ENCODE data around the gene SEMA6B. TPM values are rescaled to one million over a fixed set of nuclear protein-coding genes. Genes with fewer than 3 reads are reported as not detected.
A peak's percentile ranks its signal among the peaks of the same experiment; 100 is the strongest.

Gene SEMA6B
- total and polyA plus RNA-seq, 7 experiments from 2014 or later, result 0.22 to 2.4 (median 2.1) TPM; not detected in 2

DNA sequence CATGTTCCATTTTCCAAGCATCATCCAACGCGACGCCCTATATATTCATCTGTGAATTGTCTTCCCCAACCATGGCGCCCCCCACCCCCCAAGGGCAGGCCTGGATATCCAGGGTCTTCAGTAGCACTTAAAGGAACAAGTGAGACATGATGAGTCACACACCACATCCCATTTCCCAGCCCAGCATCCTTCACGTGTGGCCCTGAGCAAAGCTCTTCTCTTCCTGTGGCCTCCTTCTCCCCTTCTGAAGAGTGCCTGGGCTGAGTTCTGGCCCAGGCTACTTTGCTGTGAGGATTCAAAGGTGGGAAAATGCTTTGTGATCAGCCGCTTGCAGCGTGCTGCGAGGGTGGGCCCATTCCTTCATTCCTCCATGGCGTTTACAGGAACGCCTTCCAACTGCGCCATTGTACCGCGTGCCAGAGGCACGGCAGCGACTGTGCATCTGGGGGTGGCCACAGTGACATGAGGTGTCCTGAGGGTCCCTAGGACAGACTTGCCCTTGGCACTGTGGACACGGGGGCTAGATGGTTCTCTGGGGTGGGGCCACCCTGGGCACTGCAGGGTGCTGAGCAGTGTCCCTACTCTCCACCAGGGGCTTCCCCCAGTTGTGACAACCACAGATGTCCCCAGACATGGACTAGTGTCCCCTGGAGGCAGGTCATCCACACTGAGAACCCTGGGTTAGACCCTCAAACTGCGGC is 52.9 kb downstream of the SEMA6B start:
- Mint-ChIP-seq H3K27me3 (no peaks in the 10 kb centered on the region), H3K36me3 (peaks cover 0 to 9% (median 7%) of the 10 kb centered on the region in 5 donors), H3K9me3 (no peaks in the 10 kb centered on the region), H3K4me3 (no peak overlapping the region), H3K4me1 (peaks cover 0 to 8% (median 0%) of the 10 kb centered on the region in 7 donors), H3K27ac (no peak overlapping the region)
- Histone ChIP-seq H3K9me3 (ENCODE audit: control insufficient read depth in 2 of 3, low read length in 3 of 3) (no peaks in the 10 kb centered on the region), H3K27ac (ENCODE audit: low read depth, low read length) (no peak overlapping the region), H3K4me1 (ENCODE audit: control insufficient read depth in 2 of 2, insufficient read depth in 2 of 2, low read length in 2 of 2) (no peaks in the 10 kb centered on the region), H3K27me3 (ENCODE audit: control insufficient read depth in 2 of 2, insufficient read depth in 2 of 2, low read length in 2 of 2) (no peaks in the 10 kb centered on the region), H3K4me3 (ENCODE audit: low read length) (no peak overlapping the region), H3K36me3 (ENCODE audit: control insufficient read depth in 2 of 3, insufficient read depth in 3 of 3, low read length in 3 of 3) (peaks cover 0 to 33% (median 0%) of the 10 kb centered on the region in 3 experiments)
- ATAC-seq, result no peak
- intact Hi-C loops (cut with micrococcal nuclease), result no loop called here
- POLR2A ChIA-PET, result no interaction called here
- CTCF ChIA-PET, result no interaction called here
- DNase-seq, result no peak

DNA sequence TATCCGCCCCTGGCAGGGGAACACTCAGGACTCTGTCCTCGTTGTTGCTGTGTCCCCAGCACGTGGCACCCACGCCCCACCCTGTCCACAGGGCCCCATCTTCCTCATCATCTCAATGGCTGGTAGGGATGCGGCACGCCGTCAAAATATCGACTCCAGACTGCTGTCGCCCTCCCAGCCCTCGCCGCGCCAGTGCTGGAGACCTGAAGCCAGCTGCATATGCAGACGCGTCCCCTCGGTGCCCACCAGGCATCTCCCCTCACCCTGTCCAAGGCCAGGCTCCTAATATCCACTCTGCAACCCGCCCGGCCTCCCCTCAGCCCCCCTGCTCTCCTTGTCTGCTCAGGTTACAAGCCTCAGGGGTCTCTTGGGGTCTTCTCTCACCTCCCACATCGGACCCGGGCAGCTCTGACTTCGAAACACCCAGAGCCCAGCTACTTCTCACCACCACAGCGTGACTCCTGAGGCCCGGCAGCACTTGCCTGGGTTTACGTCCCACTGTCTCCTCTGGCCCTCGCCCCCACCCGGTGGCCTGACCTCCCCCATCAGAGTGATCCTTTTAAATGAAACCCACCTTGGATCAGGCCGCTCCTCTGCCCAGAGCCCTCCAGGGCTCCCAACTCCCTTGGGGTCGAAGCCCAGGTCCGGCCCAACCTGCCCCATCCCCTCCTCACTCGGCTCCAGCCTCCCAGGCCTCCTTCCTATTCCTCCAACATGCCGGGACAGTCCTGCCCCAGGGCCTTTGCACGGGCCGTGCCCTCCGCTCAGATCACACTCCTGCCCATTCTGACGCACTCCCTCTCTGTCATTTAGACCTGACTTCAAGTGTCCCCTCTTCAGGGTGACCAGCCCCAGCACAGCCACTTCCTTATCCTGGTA is 53.7 kb downstream of the SEMA6B start:
- Histone ChIP-seq H3K4me1 (ENCODE audit: control insufficient read depth in 2 of 2, insufficient read depth in 2 of 2, low read length in 2 of 2) (no peaks in the 10 kb centered on the region), H3K27me3 (ENCODE audit: control insufficient read depth in 2 of 2, insufficient read depth in 2 of 2, low read length in 2 of 2) (no peaks in the 10 kb centered on the region), H3K36me3 (ENCODE audit: control insufficient read depth in 2 of 3, insufficient read depth in 3 of 3, low read length in 3 of 3) (peaks cover 0 to 41% (median 0%) of the 10 kb centered on the region in 3 experiments), H3K9me3 (ENCODE audit: control insufficient read depth in 2 of 3, low read length in 3 of 3) (no peaks in the 10 kb centered on the region), H3K4me3 (ENCODE audit: low read length) (no peak overlapping the region), H3K27ac (ENCODE audit: low read depth, low read length) (no peak overlapping the region)
- intact Hi-C loops (cut with micrococcal nuclease), result no loop called here
- ChIA-PET POLR2A (interaction anchor here (0.6 kb wide), 2 partner anchors 22 to 1295 kb away, joined by 4 read pairs; no protein-coding TSS in a partner anchor), CTCF (no interaction called here)
- Mint-ChIP-seq H3K27me3 (no peaks in the 10 kb centered on the region), H3K27ac (peak overlapping the region in 1 of 9 donors; percentile 27), H3K4me3 (no peak overlapping the region), H3K4me1 (peaks cover 0 to 8% (median 0%) of the 10 kb centered on the region in 7 donors), H3K9me3 (no peaks in the 10 kb centered on the region), H3K36me3 (peaks cover 0 to 10% (median 7%) of the 10 kb centered on the region in 5 donors)
- no peak for ATAC-seq
- no peak for DNase-seq

DNA sequence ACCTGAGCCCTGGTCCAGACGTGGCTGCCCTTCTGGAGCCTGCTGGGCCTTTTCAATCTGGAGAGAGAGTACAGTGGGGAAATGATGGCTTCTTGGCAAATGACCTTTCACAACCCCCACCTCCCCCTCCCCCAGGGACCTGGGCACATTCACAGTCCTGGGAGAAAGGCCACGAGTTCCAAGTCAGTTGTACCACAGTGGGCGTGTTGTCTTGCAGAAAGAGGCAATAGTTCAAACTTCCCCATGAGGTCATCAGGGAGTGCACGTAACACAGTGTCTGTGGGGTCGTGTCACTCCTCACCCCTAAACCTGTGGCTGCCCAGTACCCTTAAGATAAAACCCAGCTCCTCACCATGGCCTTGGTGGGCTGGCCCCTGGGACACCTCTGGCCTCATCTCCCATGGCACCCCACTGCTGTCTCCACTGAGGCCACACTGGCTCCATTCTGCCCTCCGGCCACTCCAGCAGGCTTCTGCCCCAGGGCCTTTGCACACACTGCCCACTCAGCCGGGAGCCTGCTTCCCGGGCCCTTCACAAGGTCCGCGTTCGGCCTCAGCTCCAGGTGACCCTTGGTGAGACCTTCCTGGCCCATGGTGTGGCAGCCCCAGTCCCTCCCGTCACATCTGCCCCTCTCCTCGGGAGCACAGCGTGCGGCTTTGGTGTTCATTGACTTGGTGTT is 54.5 kb downstream of the SEMA6B start:
- peaks cover 0 to 12% (median 7%) of the 10 kb centered on the region in 5 donors for H3K36me3 Mint-ChIP-seq
- Histone ChIP-seq H3K4me3 (ENCODE audit: low read length) (no peak overlapping the region), H3K27ac (ENCODE audit: low read depth, low read length) (no peak overlapping the region), H3K27me3 (ENCODE audit: control insufficient read depth in 2 of 2, insufficient read depth in 2 of 2, low read length in 2 of 2) (no peaks in the 10 kb centered on the region), H3K36me3 (ENCODE audit: control insufficient read depth in 2 of 3, insufficient read depth in 3 of 3, low read length in 3 of 3) (peaks cover 0 to 46% (median 0%) of the 10 kb centered on the region in 3 experiments), H3K9me3 (ENCODE audit: control insufficient read depth in 2 of 3, low read length in 3 of 3) (no peaks in the 10 kb centered on the region), H3K4me1 (ENCODE audit: control insufficient read depth in 2 of 2, insufficient read depth in 2 of 2, low read length in 2 of 2) (no peaks in the 10 kb centered on the region)
- peaks cover 0 to 8% (median 0%) of the 10 kb centered on the region in 7 donors for H3K4me1 Mint-ChIP-seq
- no peak for ATAC-seq
- no peaks in the 10 kb centered on the region for H3K27me3 Mint-ChIP-seq
- H3K9me3 Mint-ChIP-seq, result no peaks in the 10 kb centered on the region
- no peak overlapping the region for H3K27ac Mint-ChIP-seq
- H3K4me3 Mint-ChIP-seq, result no peak overlapping the region
- POLR2A ChIA-PET, result interaction anchor here (0.6 kb wide), 2 partner anchors 23 to 1294 kb away, joined by 4 read pairs; no protein-coding TSS in a partner anchor
- DNase-seq, result no peak
- intact Hi-C loops (cut with micrococcal nuclease), result no loop called here
- CTCF ChIA-PET, result no interaction called here

DNA sequence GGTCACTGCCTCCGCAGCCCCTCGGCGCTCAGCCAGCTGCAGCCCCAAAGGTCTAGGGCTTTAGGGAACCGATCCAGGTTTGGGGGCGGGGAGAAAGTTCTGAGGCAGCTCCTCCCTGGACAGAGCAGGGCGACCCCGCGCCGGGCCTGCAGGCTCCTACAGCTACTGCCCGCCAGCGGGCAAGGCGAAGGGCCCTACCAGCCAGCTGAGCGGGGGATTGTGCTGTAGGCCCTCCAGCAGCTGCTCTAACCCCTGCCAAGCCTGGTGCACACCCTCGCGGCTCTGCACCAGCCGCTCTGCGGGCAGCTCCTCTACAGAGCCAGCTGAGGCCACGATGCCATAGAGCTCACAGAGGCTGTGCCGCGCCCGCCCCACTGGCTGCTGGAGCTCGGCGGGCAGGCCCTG is 55.2 kb downstream of the SEMA6B start:
- no peak for ATAC-seq
- Mint-ChIP-seq H3K27me3 (no peaks in the 10 kb centered on the region), H3K4me3 (no peak overlapping the region), H3K27ac (no peak overlapping the region), H3K4me1 (peaks cover 0 to 8% (median 0%) of the 10 kb centered on the region in 7 donors), H3K36me3 (peaks cover 0 to 17% (median 7%) of the 10 kb centered on the region in 5 donors), H3K9me3 (no peaks in the 10 kb centered on the region)
- peaks cover 0 to 52% (median 0%) of the 10 kb centered on the region in 3 experiments for H3K36me3 ChIP-seq (ENCODE audit: control insufficient read depth in 2 of 3, insufficient read depth in 3 of 3, low read length in 3 of 3)
- no peak for DNase-seq
- no peaks in the 10 kb centered on the region for H3K27me3 ChIP-seq (ENCODE audit: control insufficient read depth in 2 of 2, insufficient read depth in 2 of 2, low read length in 2 of 2)
- H3K4me3 ChIP-seq (ENCODE audit: low read length), result no peak overlapping the region
- intact Hi-C loops (cut with micrococcal nuclease), result no loop called here
- ChIA-PET CTCF (no interaction called here), POLR2A (no interaction called here)
- H3K4me1 ChIP-seq (ENCODE audit: control insufficient read depth in 2 of 2, insufficient read depth in 2 of 2, low read length in 2 of 2), result no peaks in the 10 kb centered on the region
- H3K27ac ChIP-seq (ENCODE audit: low read depth, low read length), result no peak overlapping the region
- no peaks in the 10 kb centered on the region for H3K9me3 ChIP-seq (ENCODE audit: control insufficient read depth in 2 of 3, low read length in 3 of 3)

DNA sequence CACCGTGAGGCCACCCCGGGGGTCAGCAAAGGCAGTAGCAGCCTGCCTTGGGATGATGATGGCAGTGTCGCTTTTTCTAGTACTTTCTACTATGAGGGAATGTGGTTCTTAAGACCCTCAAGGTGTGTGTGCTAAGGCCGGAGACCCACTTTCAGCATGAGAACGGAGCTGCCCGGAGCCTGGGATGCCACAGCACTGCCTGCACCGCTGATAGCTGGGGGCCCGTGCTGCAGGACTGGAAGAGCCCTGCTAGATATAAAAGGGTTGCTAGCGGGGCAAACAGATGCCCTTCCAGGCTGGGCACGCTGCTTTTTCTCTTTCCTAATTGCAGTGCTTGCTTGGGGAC is 55.7 kb downstream of the SEMA6B start:
- POLR2A ChIA-PET, result no interaction called here
- no peaks in the 10 kb centered on the region for H3K9me3 ChIP-seq (ENCODE audit: control insufficient read depth in 2 of 3, low read length in 3 of 3)
- CTCF ChIA-PET, result no interaction called here
- intact Hi-C loops (cut with micrococcal nuclease), result no loop called here
- Mint-ChIP-seq H3K4me3 (no peak overlapping the region), H3K9me3 (no peaks in the 10 kb centered on the region), H3K27me3 (no peaks in the 10 kb centered on the region), H3K27ac (no peak overlapping the region), H3K4me1 (peaks cover 0 to 8% (median 0%) of the 10 kb centered on the region in 7 donors), H3K36me3 (peaks cover 0 to 21% (median 7%) of the 10 kb centered on the region in 5 donors)
- H3K36me3 ChIP-seq (ENCODE audit: control insufficient read depth in 2 of 3, insufficient read depth in 3 of 3, low read length in 3 of 3), result peaks cover 0 to 54% (median 0%) of the 10 kb centered on the region in 3 experiments
- H3K27ac ChIP-seq (ENCODE audit: low read depth, low read length), result no peak overlapping the region
- no peaks in the 10 kb centered on the region for H3K4me1 ChIP-seq (ENCODE audit: control insufficient read depth in 2 of 2, insufficient read depth in 2 of 2, low read length in 2 of 2)
- ATAC-seq (no peak), DNase-seq (no peak)
- H3K4me3 ChIP-seq (ENCODE audit: low read length), result no peak overlapping the region
- H3K27me3 ChIP-seq (ENCODE audit: control insufficient read depth in 2 of 2, insufficient read depth in 2 of 2, low read length in 2 of 2), result no peaks in the 10 kb centered on the region

DNA sequence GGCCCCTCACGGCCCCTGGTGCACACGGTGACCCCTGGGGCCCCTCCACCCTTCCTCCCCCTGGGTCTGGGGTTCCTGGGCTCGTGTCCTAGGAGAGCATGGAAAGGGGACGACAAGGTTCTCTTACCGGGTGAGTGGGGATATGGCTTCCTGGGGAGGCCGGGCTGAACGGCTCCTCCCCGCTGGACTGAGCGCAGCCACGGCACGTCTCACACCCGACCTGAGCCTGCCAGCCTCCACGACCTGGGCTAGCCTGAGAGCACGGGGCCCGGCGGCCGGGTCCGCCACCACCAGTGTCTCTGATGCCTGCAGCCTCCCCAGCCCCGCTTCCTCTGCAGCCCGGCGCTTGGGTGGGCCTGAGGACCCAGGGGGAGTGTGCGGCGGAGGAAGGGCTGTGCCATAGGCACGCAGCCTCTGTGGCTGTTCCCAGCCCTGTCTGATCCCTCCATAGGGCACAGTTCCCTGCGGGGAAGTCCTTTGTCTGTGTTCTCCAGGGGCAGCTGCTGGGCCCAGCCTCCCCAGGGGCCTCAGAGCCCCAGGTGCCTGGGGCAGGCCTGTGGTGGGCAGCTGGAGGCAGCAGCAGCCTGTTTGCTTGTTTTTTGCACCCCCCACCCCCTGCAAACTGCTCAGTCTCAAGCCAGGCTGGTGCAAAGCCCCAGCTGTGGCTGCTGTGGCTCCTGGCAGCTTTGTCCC is 56.2 kb downstream of the SEMA6B start:
- peaks cover 0 to 8% (median 0%) of the 10 kb centered on the region in 7 donors for H3K4me1 Mint-ChIP-seq
- no peaks in the 10 kb centered on the region for H3K4me1 ChIP-seq (ENCODE audit: control insufficient read depth in 2 of 2, insufficient read depth in 2 of 2, low read length in 2 of 2)
- H3K9me3 ChIP-seq (ENCODE audit: control insufficient read depth in 2 of 3, low read length in 3 of 3), result no peaks in the 10 kb centered on the region
- H3K4me3 ChIP-seq (ENCODE audit: low read length), result no peak overlapping the region
- H3K27ac ChIP-seq (ENCODE audit: low read depth, low read length), result no peak overlapping the region
- H3K27me3 ChIP-seq (ENCODE audit: control insufficient read depth in 2 of 2, insufficient read depth in 2 of 2, low read length in 2 of 2), result no peaks in the 10 kb centered on the region
- H3K4me3 Mint-ChIP-seq, result no peak overlapping the region
- CTCF ChIA-PET, result interaction anchor here (1.5 kb wide), 1 partner anchor 21 kb away, joined by 3 read pairs; no protein-coding TSS in a partner anchor
- H3K9me3 Mint-ChIP-seq, result no peaks in the 10 kb centered on the region
- H3K27ac Mint-ChIP-seq, result no peak overlapping the region
- peaks cover 0 to 21% (median 7%) of the 10 kb centered on the region in 5 donors for H3K36me3 Mint-ChIP-seq
- ATAC-seq (no peak), DNase-seq (no peak)
- POLR2A ChIA-PET, result interaction anchor here (0.6 kb wide), 1 partner anchor 19 kb away, joined by 3 read pairs; no protein-coding TSS in a partner anchor
- no peaks in the 10 kb centered on the region for H3K27me3 Mint-ChIP-seq
- peaks cover 0 to 59% (median 4%) of the 10 kb centered on the region in 3 experiments for H3K36me3 ChIP-seq (ENCODE audit: control insufficient read depth in 2 of 3, insufficient read depth in 3 of 3, low read length in 3 of 3)
- intact Hi-C loops (cut with micrococcal nuclease), result no loop called here

Measured in naive thymus-derived CD4-positive, alpha-beta T cell (primary cell).